H9 (cell line): ENCODE results near the gene BAG3. TPM values are rescaled to one million over a fixed set of nuclear protein-coding genes. Genes with fewer than 3 reads are reported as not detected.

Source experiments
- DNase-seq: peaks from one replicate; pipeline ENCODE4 v3.0.0-alpha.2; 2017
- H2AFZ ChIP-seq: one replicate; pipeline ENCODE4 v1.6.1; 2013; ENCODE audit warnings: mild to moderate bottlenecking, low read length, control low read depth, moderate library complexity
- H2AK5ac ChIP-seq: 2 replicates; pipeline ENCODE4 v1.6.1; 2013; ENCODE audit warnings: low read length, control low read depth, mixed read lengths; ENCODE audit not compliant: insufficient read length
- H2BK120ac ChIP-seq: one replicate; pipeline ENCODE4 v1.6.1; 2013; ENCODE audit warnings: low read depth, mild to moderate bottlenecking, low read length, control low read depth, inconsistent platforms; ENCODE audit not compliant: poor library complexity, severe bottlenecking
- H2BK12ac ChIP-seq: 2 replicates; pipeline ENCODE4 v1.6.1; 2013; ENCODE audit warnings: low read length, control low read depth, mixed read lengths, low read depth; ENCODE audit not compliant: insufficient read length
- H2BK15ac ChIP-seq: 2 replicates; pipeline ENCODE4 v1.6.1; 2013; ENCODE audit warnings: low read depth, low read length, control low read depth
- H2BK20ac ChIP-seq: one replicate; pipeline ENCODE4 v1.6.1; 2013; ENCODE audit warnings: low read depth, mild to moderate bottlenecking, low read length, control low read depth, inconsistent platforms; ENCODE audit not compliant: poor library complexity, severe bottlenecking
- H2BK5ac ChIP-seq: 2 replicates; pipeline ENCODE4 v1.6.1; 2013; ENCODE audit warnings: low read length, control low read depth, mixed read lengths; ENCODE audit not compliant: insufficient read length
- H3K14ac ChIP-seq: 2 replicates; pipeline ENCODE4 v1.6.1; 2013; ENCODE audit warnings: low read length, control low read depth; ENCODE audit not compliant: insufficient read depth
- H3K18ac ChIP-seq: 2 replicates; pipeline ENCODE4 v1.6.1; 2013; ENCODE audit warnings: low read depth, mild to moderate bottlenecking, mixed read lengths, low read length, control low read depth; ENCODE audit not compliant: insufficient read length
- H3K23ac ChIP-seq: 2 replicates; pipeline ENCODE4 v1.6.1; 2013; ENCODE audit warnings: low read length, control low read depth, mixed read lengths, low read depth; ENCODE audit not compliant: insufficient read length
- H3K23me2 ChIP-seq: 2 replicates; pipeline ENCODE4 v1.6.1; 2013; ENCODE audit warnings: low read depth, mild to moderate bottlenecking, mixed read lengths, low read length, control low read depth; ENCODE audit not compliant: insufficient read length, poor library complexity, severe bottlenecking
- H3K27ac ChIP-seq: 2 replicates; pipeline ENCODE4 v1.5.1; 2013; ENCODE audit warnings: low read length, control low read depth, mixed read lengths, low read depth; ENCODE audit not compliant: insufficient read length
- H3K27me3 ChIP-seq: 2 replicates; pipeline ENCODE4 v1.6.1; 2013; ENCODE audit warnings: low read length, control low read depth, inconsistent platforms; ENCODE audit not compliant: insufficient read depth
- H3K4ac ChIP-seq: 2 replicates; pipeline ENCODE4 v1.6.1; 2013; ENCODE audit warnings: low read depth, mild to moderate bottlenecking, control low read depth, inconsistent platforms, low read length, moderate library complexity
- H3K4me1 ChIP-seq: 2 replicates; pipeline ENCODE4 v1.6.1; 2013; ENCODE audit warnings: low read length, control low read depth, inconsistent platforms; ENCODE audit not compliant: insufficient read depth
- H3K4me2 ChIP-seq: 2 replicates; pipeline ENCODE4 v1.6.1; 2013; ENCODE audit warnings: low read length, control low read depth, mixed read lengths; ENCODE audit not compliant: insufficient read length, insufficient read depth
- H3K56ac ChIP-seq: 2 replicates; pipeline ENCODE4 v1.6.1; 2013; ENCODE audit warnings: low read depth, mild to moderate bottlenecking, mixed read lengths, low read length, control low read depth; ENCODE audit not compliant: insufficient read length
- H3K79me1 ChIP-seq: 2 replicates; pipeline ENCODE4 v1.6.1; 2013; ENCODE audit warnings: low read depth, mild to moderate bottlenecking, moderate library complexity, low read length, control low read depth, inconsistent platforms; ENCODE audit not compliant: insufficient read depth, poor library complexity, severe bottlenecking
- H3K79me2 ChIP-seq: 2 replicates; pipeline ENCODE4 v1.6.1; 2013; ENCODE audit warnings: low read length, control low read depth, inconsistent platforms; ENCODE audit not compliant: insufficient read depth
- H3K9ac ChIP-seq: 2 replicates; pipeline ENCODE4 v1.6.1; 2013; ENCODE audit warnings: low read length, control low read depth, mixed read lengths; ENCODE audit not compliant: insufficient read length; ENCODE audit errors: extremely low read depth
- H3K9me3 ChIP-seq: one replicate; pipeline ENCODE4 v1.6.1; 2013; ENCODE audit warnings: low read depth, low read length, inconsistent platforms; ENCODE audit not compliant: control insufficient read depth
- H3T11ph ChIP-seq: one replicate; pipeline ENCODE4 v1.6.1; 2013; ENCODE audit warnings: mild to moderate bottlenecking, low read length, control low read depth, inconsistent platforms
- H4K20me1 ChIP-seq: one replicate; pipeline ENCODE4 v1.6.1; 2013; ENCODE audit not compliant: control insufficient read depth, insufficient read length, insufficient read depth
- H4K5ac ChIP-seq: 2 replicates; pipeline ENCODE4 v1.6.1; 2013; ENCODE audit warnings: low read depth, mild to moderate bottlenecking, mixed read lengths, low read length, control low read depth; ENCODE audit not compliant: insufficient read length
- H4K8ac ChIP-seq: replicated peaks from 2 replicates; pipeline ENCODE4 v1.6.1; 2013; ENCODE audit warnings: low read length, control low read depth, mixed read lengths, low read depth; ENCODE audit not compliant: insufficient read length
- H4K91ac ChIP-seq: 2 replicates; pipeline ENCODE4 v1.6.1; 2013; ENCODE audit warnings: low read depth, mild to moderate bottlenecking, moderate library complexity, mixed read lengths, low read length, control low read depth; ENCODE audit not compliant: insufficient read length
- H3K27ac Mint-ChIP-seq, 3 experiments: 2 replicates in 2 of 3; 3 replicates in 1 of 3; pipeline ENCODE4 v1.8.0; 2020 to 2021; ENCODE audit warnings: mixed read lengths in 3 of 3, mild to moderate bottlenecking in 1 of 3, moderate library complexity in 1 of 3
- H3K27me3 Mint-ChIP-seq: 2 replicates; pipeline ENCODE4 v1.8.0; 2021; ENCODE audit warnings: low read depth, mild to moderate bottlenecking, moderate library complexity, mixed read lengths
- H3K36me3 Mint-ChIP-seq, 3 experiments: 2 replicates in 2 of 3; 3 replicates in 1 of 3; pipeline ENCODE4 v1.8.0; 2020 to 2021; ENCODE audit warnings: low read depth in 3 of 3, mixed read lengths in 3 of 3; ENCODE audit not compliant: insufficient read depth in 1 of 3
- H3K4me1 Mint-ChIP-seq, 2 experiments: 2 replicates each; pipeline ENCODE4 v1.8.0; 2020; ENCODE audit warnings: mixed read lengths in 2 of 2
- H3K4me3 Mint-ChIP-seq, 2 experiments: 2 replicates in 1 of 2; 3 replicates in 1 of 2; pipeline ENCODE4 v1.8.0; 2020 to 2021; ENCODE audit warnings: mild to moderate bottlenecking in 2 of 2, mixed read lengths in 2 of 2, moderate library complexity in 1 of 2
- H3K9me3 Mint-ChIP-seq, 2 experiments: 2 replicates in 1 of 2; 3 replicates in 1 of 2; pipeline ENCODE4 v1.8.0; 2020; ENCODE audit warnings: mild to moderate bottlenecking in 2 of 2, mixed read lengths in 2 of 2, moderate library complexity in 1 of 2
- CTCF ChIP-seq: fragments of 200-600 bp; sonication (generic); conservative IDR thresholded peaks from 3 replicates; pipeline ENCODE4 v1.8.0; 2021; ENCODE audit warnings: antibody characterized with exemption, mild to moderate bottlenecking
- total RNA-seq: library from RNA; stranded (reverse); gene quantifications from 2 replicates; pipeline ENCODE4 v1.2.1, GENCODE V29; 2021

BAG3 gene
- total RNA-seq, 1 experiment from 2014 or later: 11.4 TPM

GRCh38 chr10:119604468-119604867 lies 46.7 kb upstream of the BAG3 start:
- H3K9ac ChIP-seq: no peak overlapping the region
- H2AK5ac ChIP-seq: no peak overlapping the region
- H2BK15ac ChIP-seq: no peak overlapping the region
- no peaks in the 10 kb centered on the region for H3K79me2 ChIP-seq
- DNase-seq: no peak
- H4K91ac ChIP-seq: no peak overlapping the region
- H3K4me2 ChIP-seq: no peak overlapping the region
- no peak for TF ChIP-seq CTCF
- no peak overlapping the region for H2BK12ac ChIP-seq
- no peak overlapping the region for H3K56ac ChIP-seq
- H3K9me3 ChIP-seq: no peaks in the 10 kb centered on the region
- H4K8ac ChIP-seq: no peak overlapping the region
- H3K14ac ChIP-seq: no peak overlapping the region
- H4K5ac ChIP-seq: no peak overlapping the region
- no peak overlapping the region for H2BK120ac ChIP-seq
- Mint-ChIP-seq H3K27ac (no peak overlapping the region), H3K36me3 (no peaks in the 10 kb centered on the region), H3K9me3 (no peaks in the 10 kb centered on the region), H3K4me1 (peaks cover 2 to 8% of the 10 kb centered on the region in 2 experiments), H3K4me3 (no peak overlapping the region), H3K27me3 (peaks cover 3% of the 10 kb centered on the region)
- no peaks in the 10 kb centered on the region for H4K20me1 ChIP-seq
- no peak overlapping the region for H3K27ac ChIP-seq
- H3K23ac ChIP-seq: no peak overlapping the region
- no peak overlapping the region for H2AFZ ChIP-seq
- no peak overlapping the region for H2BK20ac ChIP-seq
- no peak overlapping the region for H3T11ph ChIP-seq
- no peak overlapping the region for H2BK5ac ChIP-seq
- no peaks in the 10 kb centered on the region for H3K79me1 ChIP-seq
- H3K18ac ChIP-seq: no peak overlapping the region
- no peaks in the 10 kb centered on the region for H3K27me3 ChIP-seq
- H3K4ac ChIP-seq: no peak overlapping the region
- no peaks in the 10 kb centered on the region for H3K23me2 ChIP-seq
- H3K4me1 ChIP-seq: no peaks in the 10 kb centered on the region
